PFSK-1 (cell line): Measurements from ENCODE around the gene FER.

ENCODE experiments used
- FOXP2 ChIP-seq: optimal IDR thresholded peaks from 2 replicates; pipeline ENCODE3; 2011; ENCODE audit warnings: borderline replicate concordance, control low read depth, inconsistent platforms; ENCODE audit not compliant: insufficient read depth; ENCODE audit errors: extremely low read length, extremely low read depth
- POLR2AphosphoS5 ChIP-seq: IDR thresholded peaks from 2 replicates; pipeline ENCODE4 v1.6.1; 2012; ENCODE audit warnings: low read depth, mild to moderate bottlenecking, control low read depth, low read length, moderate library complexity
- SIN3A ChIP-seq: IDR thresholded peaks from 2 replicates; pipeline ENCODE4 v1.6.1; 2012; ENCODE audit warnings: mild to moderate bottlenecking, low read length, moderate library complexity, borderline replicate concordance; ENCODE audit not compliant: insufficient read depth
- TAF1 ChIP-seq: IDR thresholded peaks from 2 replicates; pipeline ENCODE4 v1.6.1; 2012; ENCODE audit warnings: low read length, control low read depth, borderline replicate concordance; ENCODE audit not compliant: insufficient read depth
- TF ChIP-seq, protein P1 (sequence below), 2 experiments: IDR thresholded peaks; 2 replicates each; pipeline versions ENCODE4 v1.6.1 to v1.8.0; 2011 to 2012; ENCODE audit warnings: low read depth in 2 of 2, low read length in 2 of 2, control low read depth in 1 of 2, inconsistent platforms in 1 of 2, mild to moderate bottlenecking in 1 of 2, moderate library complexity in 1 of 2; ENCODE audit not compliant: insufficient read depth in 1 of 2

Gene FER

DNA sequence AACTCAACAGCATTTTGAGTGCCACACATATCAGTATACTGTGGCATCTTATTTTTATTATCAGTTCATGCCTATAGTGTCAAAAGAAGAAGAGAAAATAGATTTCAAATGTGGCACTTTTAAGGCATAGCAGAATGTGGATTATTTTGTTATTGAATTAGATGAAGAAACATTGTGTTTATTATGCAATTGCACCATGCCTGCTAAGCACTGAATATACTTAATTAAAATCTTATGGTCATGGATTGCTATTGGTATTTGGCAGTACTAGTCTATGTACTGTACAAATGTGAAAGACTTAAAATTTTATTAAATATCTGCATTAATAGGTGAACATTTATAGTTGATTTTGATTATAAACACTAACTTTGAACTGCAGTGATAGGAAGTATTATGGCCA is 128.8 kb downstream of the FER start:
- TF ChIP-seq POLR2AphosphoS5 (no peak), SIN3A (no peak), FOXP2 (no peak), TAF1 (no peak)
- TF ChIP-seq, protein P1, sequence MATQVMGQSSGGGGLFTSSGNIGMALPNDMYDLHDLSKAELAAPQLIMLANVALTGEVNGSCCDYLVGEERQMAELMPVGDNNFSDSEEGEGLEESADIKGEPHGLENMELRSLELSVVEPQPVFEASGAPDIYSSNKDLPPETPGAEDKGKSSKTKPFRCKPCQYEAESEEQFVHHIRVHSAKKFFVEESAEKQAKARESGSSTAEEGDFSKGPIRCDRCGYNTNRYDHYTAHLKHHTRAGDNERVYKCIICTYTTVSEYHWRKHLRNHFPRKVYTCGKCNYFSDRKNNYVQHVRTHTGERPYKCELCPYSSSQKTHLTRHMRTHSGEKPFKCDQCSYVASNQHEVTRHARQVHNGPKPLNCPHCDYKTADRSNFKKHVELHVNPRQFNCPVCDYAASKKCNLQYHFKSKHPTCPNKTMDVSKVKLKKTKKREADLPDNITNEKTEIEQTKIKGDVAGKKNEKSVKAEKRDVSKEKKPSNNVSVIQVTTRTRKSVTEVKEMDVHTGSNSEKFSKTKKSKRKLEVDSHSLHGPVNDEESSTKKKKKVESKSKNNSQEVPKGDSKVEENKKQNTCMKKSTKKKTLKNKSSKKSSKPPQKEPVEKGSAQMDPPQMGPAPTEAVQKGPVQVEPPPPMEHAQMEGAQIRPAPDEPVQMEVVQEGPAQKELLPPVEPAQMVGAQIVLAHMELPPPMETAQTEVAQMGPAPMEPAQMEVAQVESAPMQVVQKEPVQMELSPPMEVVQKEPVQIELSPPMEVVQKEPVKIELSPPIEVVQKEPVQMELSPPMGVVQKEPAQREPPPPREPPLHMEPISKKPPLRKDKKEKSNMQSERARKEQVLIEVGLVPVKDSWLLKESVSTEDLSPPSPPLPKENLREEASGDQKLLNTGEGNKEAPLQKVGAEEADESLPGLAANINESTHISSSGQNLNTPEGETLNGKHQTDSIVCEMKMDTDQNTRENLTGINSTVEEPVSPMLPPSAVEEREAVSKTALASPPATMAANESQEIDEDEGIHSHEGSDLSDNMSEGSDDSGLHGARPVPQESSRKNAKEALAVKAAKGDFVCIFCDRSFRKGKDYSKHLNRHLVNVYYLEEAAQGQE (IDR thresholded peaks at IDR 0.05; ENCODE audit: insufficient read depth in 1 of 2, low read depth in 2 of 2, low read length in 2 of 2) = no peak

DNA sequence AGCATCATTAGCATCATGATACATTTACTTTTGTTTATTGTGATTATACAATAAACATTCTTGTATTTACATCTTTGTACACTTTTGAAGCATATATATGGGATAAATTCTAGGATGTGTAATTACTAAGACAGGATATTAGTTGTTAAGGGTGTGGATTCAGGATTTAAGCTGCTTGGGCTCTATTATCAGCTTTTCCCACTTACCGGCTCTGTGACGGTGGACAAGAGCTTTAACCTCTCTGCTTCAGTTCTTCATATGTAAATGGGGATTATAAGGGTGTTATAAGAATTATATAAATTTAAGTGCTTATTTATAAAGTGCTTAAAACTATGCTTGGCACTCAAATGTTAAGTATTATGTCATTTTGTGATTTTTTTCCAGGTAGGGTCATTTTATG is 131.1 kb downstream of the FER start:
- no peak for TF ChIP-seq POLR2AphosphoS5

DNA sequence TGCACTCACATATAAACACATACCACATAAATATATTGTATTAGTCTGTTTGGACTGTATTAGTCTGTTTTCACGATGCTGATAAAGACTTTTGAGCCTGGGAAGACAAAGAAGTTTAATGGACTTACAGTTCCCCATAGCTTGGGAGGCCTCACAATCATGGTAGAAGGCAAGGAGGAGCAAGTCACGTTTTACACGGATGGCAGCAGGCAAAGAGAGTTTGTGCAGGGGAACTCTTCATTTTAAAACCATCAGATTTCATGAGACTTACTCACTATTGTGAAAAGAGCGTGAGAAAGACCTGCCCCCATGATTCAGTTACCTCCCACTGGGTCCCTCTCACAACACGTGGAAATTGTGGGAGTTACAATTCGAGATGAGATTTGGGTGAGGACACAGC is 133.4 kb downstream of the FER start:
- TF ChIP-seq TAF1 (no peak), FOXP2 (no peak), POLR2AphosphoS5 (no peak), SIN3A (no peak)
- TF ChIP-seq, protein P1 (IDR thresholded peaks at IDR 0.05; ENCODE audit: insufficient read depth in 1 of 2, low read depth in 2 of 2, low read length in 2 of 2) = no peak

DNA sequence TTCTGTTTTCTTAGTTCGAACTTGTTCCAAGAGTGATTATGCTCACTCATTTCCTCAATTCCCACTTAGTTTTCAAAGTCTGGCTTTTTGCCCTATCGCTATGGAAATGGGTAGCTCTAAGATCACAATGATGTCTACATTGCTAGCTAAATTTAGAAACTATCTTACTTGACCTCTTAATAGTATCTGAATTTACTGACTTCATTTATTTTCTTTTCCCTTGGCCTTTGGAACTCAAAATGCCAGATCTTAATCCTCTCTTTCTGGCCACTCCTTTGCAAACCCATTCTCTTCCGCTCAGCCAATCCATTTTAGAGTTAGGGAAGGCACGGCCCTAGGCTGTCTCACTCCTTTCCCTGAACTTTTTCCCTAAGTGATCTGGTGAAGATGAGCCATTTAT is 137.0 kb downstream of the FER start:
- TF ChIP-seq TAF1 (no peak), FOXP2 (no peak), POLR2AphosphoS5 (no peak), SIN3A (no peak)
- TF ChIP-seq, protein P1 (IDR thresholded peaks at IDR 0.05; ENCODE audit: insufficient read depth in 1 of 2, low read depth in 2 of 2, low read length in 2 of 2) = no peak

DNA sequence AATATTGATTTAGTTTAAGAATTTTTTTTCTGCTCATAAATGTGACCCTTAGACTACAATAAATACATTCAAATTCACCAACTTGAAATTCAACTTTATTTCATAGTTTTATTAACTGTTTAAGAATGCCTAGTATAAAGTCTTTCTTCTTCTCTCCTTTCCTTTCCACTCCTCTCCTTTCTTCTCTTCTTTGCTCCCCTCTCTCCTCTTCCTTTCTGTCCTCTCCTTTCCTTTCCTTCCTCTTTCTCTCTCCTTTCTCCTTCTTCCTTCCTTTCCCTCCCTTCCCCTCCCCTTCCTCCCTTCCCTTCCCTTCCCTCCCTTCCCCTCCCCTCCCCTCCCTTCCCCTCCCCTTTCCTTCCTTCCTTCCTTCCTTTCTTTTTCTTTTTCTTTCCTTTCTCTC is 150.6 kb downstream of the FER start:
- TF ChIP-seq POLR2AphosphoS5 = no peak
- TF ChIP-seq TAF1 = no peak
- TF ChIP-seq, protein P1 (IDR thresholded peaks at IDR 0.05; ENCODE audit: insufficient read depth in 1 of 2, low read depth in 2 of 2, low read length in 2 of 2) = no peak
- TF ChIP-seq SIN3A = no peak
- TF ChIP-seq FOXP2 = no peak
